HEK293T (cell line): Measurements from ENCODE around the gene PRKACG.

Experiments used
- ARNT ChIP-seq: fragments of 450-650 bp; IDR thresholded peaks from 2 replicates; pipeline ENCODE4 v1.6.1; 2017; ENCODE audit warnings: mild to moderate bottlenecking
- BHLHE40 ChIP-seq: fragments of 450-650 bp; IDR thresholded peaks from 2 replicates; pipeline ENCODE4 v1.6.1; 2016; ENCODE audit warnings: mild to moderate bottlenecking, moderate library complexity, borderline replicate concordance
- FOXK2 ChIP-seq: fragments of 450-650 bp; IDR thresholded peaks from 2 replicates; pipeline ENCODE4 v1.6.1; 2016; ENCODE audit warnings: mild to moderate bottlenecking
- HDGF ChIP-seq: fragments of 450-650 bp; IDR thresholded peaks from 2 replicates; pipeline ENCODE4 v1.6.1; 2017; ENCODE audit warnings: antibody characterized with exemption, borderline replicate concordance
- L3MBTL2 ChIP-seq: fragments of 450-650 bp; conservative IDR thresholded peaks from 2 replicates; pipeline ENCODE4 v1.6.1; 2016; ENCODE audit warnings: mild to moderate bottlenecking

DNA sequence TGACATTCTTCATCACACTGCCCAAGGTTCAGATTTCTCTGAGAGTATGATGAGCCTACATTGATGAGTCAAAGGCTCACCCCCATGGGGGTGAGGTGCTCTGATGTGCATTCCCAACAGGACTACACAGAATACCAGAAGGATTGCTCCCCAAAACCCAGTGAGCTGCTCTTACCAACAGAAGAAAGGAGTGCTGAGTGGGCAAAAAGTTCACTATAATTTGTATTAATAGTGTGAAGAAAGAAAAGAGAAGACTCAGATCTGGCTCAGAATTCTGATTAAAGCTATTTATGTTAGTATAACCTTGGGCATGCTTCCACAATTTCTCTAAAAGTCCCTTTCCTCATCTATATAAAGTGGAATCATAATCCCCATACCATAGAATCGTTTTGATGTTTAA lies 46.1 kb downstream of the PRKACG start:
- TF ChIP-seq FOXK2 (no peak), BHLHE40 (no peak), ARNT (no peak), HDGF (no peak), L3MBTL2 (no peak)
